ENCODE results near the gene TERC. TPM values are rescaled to one million over a fixed set of nuclear protein-coding genes. Genes with fewer than 3 reads are reported as not detected.

The TERC gene
- total RNA-seq = 597 and 759 TPM in 2 replicates

GRCh38 chr3:169764882-169765612 is at the start of gene TERC:
TERC (minus strand) TSS chr3:169765060.

GRCh38 chr3:169812332-169813235 is 47.7 kb upstream of the TERC start, which contains the start of the genes LRRC34 and LRRIQ4:
LRRC34 (minus strand) TSS chr3:169812904; CDS start chr3:169812548, 356 bp downstream.
LRRIQ4 (plus strand) TSS chr3:169812870; CDS start chr3:169821922, 9,052 bp downstream.

GRCh38 chr3:169772897-169773816 is 8.3 kb upstream of the TERC start, which contains the start of gene MYNN:
MYNN (plus strand) TSS chr3:169773396; CDS start chr3:169774296, 900 bp downstream.

GRCh38 chr3:169769287-169770181 is 4.7 kb upstream of the TERC start, which contains the start of gene ACTRT3:
ACTRT3 (minus strand) TSS chr3:169769561; CDS start chr3:169769520, 41 bp downstream.

Other genes with a start within 250 kb of the TERC start
- 10.5 and 14.2 TPM in 2 replicates for gene MECOM, start 101.3 kb downstream of the TERC start, total RNA-seq
- 3.7 and 4.2 TPM in 2 replicates for gene ACTRT3, start 4.5 kb upstream of the TERC start, total RNA-seq
- gene MYNN, start 8.3 kb upstream of the TERC start, total RNA-seq = 27.2 and 28.3 TPM in 2 replicates
- gene LRRIQ4, start 47.8 kb upstream of the TERC start, total RNA-seq = 0.11 TPM in 1 of 2 replicates, not detected in the other
- gene LRRC34, start 47.8 kb upstream of the TERC start, total RNA-seq = 2.4 and 11.1 TPM in 2 replicates
- gene LRRC31, start 104.9 kb upstream of the TERC start, total RNA-seq = not detected in 2 replicates
- not detected in 2 replicates for gene SAMD7, start 146.5 kb upstream of the TERC start, total RNA-seq
- 51.5 and 62.5 TPM in 2 replicates for gene SEC62, start 201.7 kb upstream of the TERC start, total RNA-seq